ENCODE data around the gene CTDP1.

The CTDP1 gene, protein sequence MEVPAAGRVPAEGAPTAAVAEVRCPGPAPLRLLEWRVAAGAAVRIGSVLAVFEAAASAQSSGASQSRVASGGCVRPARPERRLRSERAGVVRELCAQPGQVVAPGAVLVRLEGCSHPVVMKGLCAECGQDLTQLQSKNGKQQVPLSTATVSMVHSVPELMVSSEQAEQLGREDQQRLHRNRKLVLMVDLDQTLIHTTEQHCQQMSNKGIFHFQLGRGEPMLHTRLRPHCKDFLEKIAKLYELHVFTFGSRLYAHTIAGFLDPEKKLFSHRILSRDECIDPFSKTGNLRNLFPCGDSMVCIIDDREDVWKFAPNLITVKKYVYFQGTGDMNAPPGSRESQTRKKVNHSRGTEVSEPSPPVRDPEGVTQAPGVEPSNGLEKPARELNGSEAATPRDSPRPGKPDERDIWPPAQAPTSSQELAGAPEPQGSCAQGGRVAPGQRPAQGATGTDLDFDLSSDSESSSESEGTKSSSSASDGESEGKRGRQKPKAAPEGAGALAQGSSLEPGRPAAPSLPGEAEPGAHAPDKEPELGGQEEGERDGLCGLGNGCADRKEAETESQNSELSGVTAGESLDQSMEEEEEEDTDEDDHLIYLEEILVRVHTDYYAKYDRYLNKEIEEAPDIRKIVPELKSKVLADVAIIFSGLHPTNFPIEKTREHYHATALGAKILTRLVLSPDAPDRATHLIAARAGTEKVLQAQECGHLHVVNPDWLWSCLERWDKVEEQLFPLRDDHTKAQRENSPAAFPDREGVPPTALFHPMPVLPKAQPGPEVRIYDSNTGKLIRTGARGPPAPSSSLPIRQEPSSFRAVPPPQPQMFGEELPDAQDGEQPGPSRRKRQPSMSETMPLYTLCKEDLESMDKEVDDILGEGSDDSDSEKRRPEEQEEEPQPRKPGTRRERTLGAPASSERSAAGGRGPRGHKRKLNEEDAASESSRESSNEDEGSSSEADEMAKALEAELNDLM

DNA sequence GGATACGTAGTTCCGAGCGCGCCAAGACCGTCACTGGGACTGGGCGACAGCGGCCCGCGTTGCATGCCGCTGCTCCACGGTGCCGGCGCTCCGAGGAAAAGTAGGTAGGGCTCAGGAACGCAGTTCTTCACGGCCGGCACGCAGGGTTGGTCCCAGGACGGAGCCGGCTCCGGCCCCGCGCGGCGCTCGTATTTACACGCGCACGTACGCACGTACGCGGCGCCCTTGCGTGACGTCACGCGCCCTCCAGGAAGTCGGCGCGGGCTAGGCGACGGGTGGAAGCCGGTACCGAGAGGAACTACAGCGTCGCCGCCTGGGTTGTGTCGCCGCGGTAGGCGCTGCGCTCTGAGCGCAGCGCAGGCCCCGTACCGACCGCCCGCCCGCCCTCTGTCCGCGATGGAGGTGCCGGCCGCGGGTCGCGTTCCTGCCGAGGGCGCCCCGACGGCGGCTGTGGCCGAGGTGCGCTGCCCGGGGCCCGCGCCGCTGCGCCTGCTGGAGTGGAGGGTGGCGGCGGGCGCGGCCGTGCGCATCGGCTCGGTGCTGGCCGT is at the start of gene CTDP1:
CTDP1 (plus strand) TSS at position 252 of the 548 bp plus-strand sequence; CDS start at position 397, 145 bp downstream.
- DNase-seq (ENCODE audit: low spot score) = peak; percentile 70

DNA sequence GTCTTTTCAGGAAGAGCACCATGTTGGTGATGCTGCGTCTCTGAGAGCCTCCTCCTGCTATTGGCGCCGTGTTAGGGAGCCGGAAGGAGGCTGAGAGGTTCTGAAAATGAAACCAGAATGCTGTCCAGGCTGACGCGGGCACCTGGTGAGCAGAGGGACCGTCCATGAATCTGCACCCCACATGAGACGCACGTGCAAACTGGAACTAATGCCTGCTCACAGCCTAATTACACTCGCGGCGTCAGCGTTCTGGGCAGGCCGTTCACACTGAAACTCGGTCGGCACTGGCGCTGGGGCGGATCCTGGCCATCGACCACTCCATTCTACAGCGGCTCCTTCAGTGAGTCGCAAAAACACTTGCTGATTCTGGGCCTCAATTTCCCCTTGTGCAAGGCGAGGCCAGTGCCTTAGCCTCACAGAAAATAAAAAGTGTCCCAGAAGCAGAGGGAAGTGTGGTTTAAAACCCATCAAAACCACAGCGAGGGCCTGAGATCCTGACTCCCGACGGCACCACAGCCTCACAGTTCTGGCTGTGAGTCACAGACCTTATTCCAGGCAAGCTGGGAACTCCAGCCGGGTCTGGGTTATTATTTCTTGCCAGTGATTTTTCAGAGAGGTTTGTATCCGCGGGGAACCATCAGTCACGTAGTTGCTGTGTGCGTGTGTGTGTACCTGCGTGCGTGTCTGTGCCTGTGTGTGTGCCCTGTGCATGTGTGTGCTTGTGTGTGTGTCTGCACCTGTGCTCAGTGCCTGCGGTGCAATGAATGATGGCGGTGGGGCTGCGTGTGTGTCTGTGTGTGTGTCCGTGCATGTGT is 49.1 kb upstream of the CTDP1 start:
- no peak for DNase-seq (ENCODE audit: low spot score)

DNA sequence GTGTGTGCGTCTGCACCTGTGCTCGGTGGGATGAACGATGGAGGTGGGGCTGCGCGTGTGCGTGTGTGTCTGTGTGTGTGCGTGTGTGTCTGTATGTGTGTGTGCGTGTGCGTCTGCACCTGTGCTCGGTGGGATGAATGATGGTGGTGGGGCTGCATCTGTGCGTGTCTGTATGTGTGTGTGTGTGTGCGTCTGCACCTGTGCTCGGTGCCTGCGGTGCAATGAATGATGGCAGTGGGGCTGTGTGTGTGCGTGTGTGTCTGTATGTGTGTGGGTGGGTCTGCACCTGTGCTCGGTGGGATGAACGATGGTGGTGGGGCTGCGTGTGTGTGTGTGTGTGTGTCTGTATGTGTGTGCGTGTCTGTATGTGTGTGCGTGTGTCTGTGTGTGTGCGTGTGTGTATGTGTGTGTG is 48.5 kb upstream of the CTDP1 start:
- no peak for DNase-seq (ENCODE audit: low spot score)

DNA sequence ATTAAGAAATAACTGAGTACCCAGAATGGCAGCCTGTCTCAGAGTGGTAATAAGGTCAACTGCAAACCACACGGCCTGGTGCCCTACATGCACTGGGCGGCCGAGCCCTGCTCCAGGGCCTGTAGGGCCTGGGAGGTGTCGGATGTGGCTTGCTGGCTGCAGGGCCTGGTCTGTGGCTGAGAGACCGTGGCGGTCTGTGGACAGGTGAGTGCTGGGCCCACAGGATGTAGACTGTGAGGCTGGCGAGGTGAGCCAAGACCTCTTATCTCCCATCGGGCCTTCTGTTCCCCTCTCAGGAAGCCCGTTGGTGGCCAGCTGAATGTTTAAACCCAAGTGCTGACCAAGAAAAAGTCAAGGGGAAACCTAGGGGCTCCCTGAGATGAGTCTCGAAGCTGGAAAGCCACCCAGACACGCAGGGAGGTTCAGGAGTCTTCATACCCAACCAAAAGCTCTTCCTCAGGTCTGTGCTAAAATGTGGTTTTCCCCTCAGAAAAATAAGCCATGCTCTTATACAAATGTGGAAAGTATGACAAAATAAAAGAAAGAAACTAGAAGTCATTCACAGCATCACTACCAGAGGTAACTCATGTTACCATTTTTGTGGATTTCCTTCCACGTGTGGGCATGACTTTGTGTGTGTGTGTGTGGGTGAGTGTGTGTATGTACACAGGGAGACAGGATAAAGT is 47.7 kb upstream of the CTDP1 start:
- DNase-seq (ENCODE audit: low spot score) = no peak

DNA sequence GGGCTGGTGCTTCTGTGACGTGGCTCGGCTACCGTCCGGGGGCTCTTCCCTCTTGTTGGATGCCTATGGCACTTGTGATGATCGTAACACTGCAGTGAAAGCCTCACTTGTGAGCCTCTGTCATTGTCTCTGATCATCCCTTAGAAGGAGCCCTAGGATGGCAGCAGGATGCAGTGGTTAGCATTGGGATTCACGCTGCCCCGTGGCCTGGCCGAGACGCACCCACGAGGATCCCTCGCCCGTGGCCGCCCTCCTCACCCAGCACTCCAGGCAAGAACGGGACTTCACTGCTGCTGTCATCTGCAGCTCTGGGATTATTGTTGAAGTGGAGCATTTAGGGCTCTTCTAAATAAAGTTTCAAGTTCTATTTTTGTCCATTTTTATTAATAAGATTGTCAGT is 46.8 kb upstream of the CTDP1 start:
- no peak for DNase-seq (ENCODE audit: low spot score)

DNA sequence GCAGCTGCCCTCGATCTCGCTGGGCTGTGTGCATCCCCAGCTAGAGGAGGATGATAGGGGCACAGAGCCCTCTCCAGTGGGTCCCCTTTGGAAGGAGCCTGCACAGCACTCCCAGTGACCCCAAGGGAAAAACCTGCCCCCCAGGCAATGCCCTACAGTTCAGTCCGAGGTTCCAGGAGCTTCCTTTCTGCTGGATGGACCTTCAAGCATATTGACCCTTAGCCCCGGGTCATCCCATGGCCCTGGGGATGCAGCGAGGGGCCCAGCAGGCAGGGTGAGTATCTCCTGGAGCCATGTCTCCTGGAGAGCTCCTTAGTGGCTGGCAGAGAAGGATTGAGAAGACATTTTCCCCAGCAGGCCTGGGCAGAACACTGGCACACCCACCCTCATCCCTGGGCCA is 45.4 kb upstream of the CTDP1 start:
- DNase-seq (ENCODE audit: low spot score) = no peak

DNA sequence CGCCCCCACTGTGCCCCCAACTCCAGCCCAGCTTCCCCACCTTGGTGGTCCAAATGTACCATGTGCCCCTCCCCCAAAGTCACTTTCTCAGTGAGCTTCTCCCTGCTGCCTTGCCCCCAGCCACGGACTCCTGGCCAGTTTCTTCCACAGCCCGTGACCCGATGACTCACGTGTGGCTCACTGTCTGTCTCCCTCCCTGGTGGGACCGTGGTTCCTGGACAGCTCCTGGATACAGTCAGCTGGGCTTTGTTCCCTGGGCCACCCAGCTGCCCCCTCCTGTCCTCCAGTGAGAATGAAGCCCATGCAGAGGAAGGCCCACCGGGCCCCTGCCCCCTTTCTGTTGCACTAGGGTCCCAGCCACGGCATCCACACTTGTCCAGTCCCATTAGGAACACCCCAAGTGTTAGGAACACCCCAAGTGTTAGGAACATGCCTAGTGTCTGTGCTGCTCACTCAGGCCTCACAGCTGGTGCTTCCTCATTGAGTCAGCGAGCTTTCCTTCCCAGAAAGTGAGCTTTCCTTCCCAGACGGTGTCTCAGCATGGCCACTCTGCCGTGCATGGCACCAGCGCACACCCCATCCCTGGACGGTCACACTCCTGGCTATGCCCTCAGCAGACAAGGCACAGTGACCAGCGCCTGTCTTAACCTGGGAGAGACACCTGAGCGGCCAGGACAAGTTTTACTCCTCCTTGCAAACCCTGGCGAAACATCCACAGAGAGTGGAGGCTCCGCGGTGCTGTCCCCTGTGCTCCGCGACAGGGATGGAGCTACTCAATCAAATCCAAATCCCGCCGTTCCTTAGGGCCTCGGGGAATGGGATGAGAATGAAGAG is 44.8 kb upstream of the CTDP1 start:
- no peak for DNase-seq (ENCODE audit: low spot score)

DNA sequence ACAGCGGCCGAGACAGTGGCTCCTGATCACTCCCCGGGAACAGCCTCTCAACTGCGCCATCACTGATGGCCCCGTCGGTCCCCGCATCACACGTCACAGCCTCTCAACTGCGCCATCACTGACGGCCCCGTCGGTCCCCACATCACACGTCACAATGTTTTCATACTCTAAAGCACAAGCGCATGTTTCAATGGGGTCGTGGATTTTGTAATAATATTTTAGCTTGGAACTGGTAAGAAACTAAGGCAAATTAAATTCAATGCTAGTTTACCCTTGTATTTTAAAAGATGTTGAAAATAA is 44.2 kb upstream of the CTDP1 start:
- DNase-seq (ENCODE audit: low spot score) = no peak

DNA sequence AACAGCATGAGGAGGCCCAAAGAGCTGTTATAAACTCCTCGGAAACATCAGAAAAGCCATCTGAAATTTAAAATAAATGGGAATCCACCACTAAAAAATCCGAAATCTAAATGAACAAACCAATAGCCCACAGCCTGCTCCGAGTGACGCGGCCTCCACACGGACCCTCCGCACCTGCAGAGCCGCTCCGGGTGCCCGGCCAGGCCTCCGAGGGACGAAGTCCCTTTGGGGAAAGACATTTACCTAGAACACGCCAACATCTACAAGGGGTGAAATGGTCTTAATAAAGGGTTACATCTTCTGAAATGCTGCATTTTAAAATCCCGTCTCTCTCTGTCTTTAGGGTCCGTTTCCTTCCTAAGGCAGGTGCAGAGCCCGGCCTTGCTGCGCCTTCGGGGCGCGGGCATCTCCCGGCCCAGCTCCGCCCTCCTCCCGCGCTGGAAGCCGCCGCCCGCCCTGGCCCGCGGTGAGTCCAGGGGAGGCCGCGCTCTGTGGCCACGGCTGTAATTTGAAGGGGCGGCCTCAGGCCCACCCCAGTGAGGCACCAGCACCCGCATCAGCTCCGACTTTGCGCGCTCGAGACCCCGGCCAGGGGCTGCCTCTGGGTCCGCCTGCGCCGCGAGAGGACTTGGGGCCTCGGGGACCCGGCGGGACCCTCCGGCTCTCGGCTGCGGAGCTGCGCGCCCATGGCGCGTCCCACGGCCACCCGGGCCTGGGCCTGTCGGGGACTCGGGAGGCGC is 42.3 kb upstream of the CTDP1 start:
- no peak for DNase-seq (ENCODE audit: low spot score)

DNA sequence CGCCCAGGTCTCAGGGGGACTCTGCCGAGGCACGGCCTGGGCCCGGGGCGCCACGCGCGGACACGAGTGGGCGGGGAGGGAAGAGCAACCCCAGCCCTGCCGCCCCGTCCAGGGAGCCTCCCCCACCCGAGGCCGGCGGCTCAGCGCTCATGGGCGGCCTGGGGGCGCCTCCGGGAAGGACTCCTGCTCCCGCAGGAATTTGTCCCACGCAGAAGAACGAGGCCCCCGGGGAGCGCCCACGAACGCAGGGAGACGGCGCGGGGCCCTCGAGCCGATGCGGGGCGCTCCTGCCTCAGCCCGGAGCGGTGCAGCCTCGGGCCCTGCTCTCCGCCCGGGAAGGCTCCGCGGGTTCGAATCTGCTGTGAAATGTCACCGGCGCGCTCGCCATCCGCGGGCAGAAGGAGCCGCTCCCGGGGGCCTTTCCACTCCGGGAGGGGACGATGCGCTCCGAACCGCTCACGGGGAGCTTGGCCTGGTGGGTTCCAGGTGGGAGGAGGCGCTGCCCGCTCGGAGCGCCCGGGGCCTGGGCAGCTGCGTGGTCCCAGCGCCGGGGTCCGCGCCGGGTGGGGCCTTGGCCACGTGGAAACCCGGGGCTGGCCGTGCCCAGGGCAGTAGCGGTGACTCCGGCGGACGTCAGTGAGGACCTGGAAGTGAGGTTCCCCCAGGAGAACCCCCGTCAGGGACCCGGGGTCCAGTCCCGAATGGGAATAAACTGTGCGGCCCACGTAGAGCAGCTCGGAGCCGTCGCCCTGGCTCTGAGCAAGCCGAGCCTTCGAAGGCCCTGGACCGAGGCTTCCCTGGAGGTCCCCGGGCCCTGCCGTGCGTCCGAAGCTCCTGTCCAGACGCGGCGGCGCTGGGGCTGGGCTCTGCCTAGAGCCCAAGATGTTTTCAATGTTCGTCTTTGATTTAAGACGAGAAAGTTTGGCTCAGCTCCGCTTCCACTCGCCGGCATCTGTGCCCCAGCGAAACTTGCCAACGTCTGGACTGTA is 41.4 kb upstream of the CTDP1 start:
- DNase-seq (ENCODE audit: low spot score) = no peak

DNA sequence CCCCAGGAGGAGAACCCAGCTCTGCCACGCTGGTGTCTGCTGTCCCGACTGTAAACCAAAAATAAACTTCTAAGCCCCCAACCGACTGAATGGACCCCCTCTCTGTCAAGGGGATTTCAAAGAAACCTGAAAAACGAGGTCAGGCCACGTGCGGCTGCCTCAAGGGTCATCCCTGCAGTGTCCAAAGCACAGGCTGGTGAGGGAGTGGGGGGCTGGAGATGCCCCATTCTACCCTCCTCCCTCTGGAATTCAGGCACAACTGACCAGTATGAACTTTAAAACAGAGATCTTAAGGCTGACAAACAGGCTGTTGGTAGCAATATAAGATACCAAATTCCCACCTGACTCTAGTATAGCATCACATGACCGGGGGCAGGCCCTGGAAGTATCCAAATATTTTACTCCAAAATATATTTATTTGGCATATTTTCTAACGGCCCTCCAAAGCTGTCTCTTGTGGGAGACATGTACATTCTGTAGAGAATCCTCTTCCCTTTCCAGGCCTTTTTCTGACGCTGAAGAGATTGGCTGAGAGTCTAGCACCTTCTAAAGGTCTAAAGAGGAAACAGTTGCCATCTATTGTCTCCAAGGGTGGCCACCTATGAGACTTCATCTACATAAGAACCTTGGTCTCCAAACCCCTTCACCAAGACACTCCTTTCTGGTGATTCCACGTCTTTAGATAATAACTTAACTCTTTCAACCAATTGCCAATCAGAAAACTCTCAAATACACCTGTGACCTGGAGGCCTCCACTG is 40.4 kb upstream of the CTDP1 start:
- DNase-seq (ENCODE audit: low spot score) = no peak

DNA sequence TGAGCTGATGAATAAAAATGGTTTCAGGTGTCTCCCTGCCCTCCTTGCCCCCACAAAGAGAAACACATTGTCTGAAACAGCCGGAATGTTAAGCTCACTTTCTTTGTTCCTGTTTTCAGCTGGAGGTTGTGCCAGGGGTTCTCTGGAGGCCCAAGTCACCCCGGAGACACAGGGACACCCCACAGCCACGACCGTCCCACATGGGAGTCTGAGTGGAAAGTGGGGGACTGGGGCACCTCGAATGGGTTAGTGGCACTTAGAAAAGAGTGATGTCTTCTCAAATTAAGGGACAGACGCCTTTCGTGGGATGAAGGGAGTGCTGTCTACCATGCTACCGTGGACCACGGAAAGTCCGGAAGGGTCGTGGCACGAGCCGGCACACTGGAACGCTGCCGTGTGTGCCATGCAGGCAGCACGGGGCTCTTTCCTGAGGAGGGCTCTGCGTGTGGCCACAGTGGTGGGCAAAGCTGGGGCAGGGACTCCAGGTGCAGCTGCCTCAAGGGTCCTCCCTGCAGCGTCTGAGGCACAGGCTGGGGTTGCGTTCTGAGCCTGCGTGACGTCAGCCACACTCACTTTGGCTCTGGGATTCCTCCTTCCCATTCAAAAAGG is 39.4 kb upstream of the CTDP1 start:
- DNase-seq (ENCODE audit: low spot score) = no peak

DNA sequence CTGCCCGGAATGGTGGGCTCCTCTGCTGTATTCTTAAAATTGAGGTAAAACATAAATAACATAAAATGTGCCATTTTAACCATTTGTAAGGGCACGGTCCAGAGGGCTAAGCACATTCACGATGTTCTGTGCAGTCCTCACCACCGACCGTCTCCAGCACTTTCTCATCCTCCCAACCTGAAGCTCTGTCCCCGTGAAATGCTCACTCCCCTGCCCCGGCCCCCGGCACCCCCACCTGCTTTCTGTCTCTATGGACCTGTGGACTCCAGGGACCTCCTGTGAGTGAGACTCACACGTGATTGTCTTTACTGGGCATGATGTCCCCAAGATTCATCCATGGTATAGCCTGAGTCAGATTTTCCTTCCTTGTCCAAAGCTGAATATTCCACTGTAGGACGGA is 38.7 kb upstream of the CTDP1 start:
- no peak for DNase-seq (ENCODE audit: low spot score)

DNA sequence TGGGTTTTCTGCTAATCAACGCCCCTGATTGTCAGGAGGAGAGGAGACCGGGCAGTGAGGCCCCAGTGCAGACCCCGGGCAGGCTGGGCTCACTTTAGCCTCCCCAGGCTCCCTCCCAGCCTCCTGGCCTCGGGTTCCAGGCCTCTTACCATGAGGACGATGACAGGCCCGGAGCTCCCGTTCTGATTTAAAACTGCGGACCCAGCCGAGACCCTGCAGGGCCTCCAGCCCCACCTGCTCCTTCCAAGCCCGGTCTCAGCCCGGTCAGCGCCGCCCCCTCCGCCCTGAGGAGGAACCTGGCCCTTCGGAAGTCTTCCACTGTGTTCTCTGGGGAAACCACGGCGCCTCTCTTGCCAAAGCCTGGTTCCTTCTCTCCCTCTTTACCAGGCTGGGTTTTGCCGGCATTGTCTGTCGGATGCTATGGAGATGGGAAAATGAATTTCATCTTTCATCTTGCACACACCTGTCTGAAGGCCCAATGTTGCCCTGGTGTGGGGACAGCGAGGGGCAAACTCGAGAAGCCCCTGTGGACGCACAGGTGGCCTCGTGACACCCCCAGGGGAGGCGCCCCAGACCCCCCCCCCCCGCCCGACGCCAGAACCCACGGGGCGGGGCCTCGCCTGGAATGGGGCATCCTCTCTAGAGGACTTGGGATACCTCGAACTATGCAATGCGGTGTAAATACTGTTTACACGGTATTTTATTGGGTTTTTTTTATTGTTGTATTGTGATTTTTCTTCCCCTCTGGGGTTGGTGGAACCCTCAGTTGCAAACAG is 37.7 kb upstream of the CTDP1 start:
- DNase-seq (ENCODE audit: low spot score) = no peak

DNA sequence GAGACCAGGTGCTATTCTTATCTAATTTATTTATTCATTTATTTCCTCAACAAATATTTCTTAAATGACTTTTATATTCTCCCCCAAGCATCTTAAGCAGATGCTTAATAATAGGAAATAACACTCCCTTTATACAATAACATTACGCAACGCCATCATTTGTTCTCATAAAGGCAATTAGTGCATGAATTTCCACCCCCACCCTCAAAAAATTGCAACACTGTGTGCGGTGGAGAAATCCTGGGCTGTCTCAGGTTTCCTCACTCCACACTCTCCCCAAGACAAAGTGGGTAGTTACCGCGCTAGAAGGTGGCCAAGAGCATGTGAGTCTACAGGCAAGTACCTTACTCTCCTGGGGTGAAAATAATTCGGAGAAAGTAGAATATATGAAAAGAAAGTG is 37.0 kb upstream of the CTDP1 start:
- DNase-seq (ENCODE audit: low spot score) = no peak

Data from kidney capillary endothelial cell (primary cell).